ENCODE data around the gene MC1R.

Gene MC1R

GRCh38 chr16:89958068-89958467, 39.4 kb downstream of the MC1R start:
- H3K4me3 ChIP-seq (ENCODE audit: low read depth, low read length), result no peak overlapping the region
- TF ChIP-seq POLR2A (IDR thresholded peaks at IDR 0.05; ENCODE audit: extremely low read depth, insufficient read length) (peak; percentile 57), CTCF (IDR thresholded peaks at IDR 0.05; ENCODE audit: low read depth, low read length) (no peak), MYC (IDR thresholded peaks at IDR 0.05; ENCODE audit: low read depth, low read length) (peak; percentile 58), MAX (IDR thresholded peaks at IDR 0.05; ENCODE audit: low read depth, low read length) (peak; percentile 91)
- peak; percentile 80 for DNase-seq (ENCODE audit: low read depth)

- no peak for TF ChIP-seq MAX (IDR thresholded peaks at IDR 0.05; ENCODE audit: low read depth, low read length)
- H3K4me3 ChIP-seq (ENCODE audit: low read depth, low read length), result no peak overlapping the region
- no peak for DNase-seq (ENCODE audit: low read depth)
Measured at GRCh38 chr16:89958596-89958995, 39.9 kb downstream of the MC1R start.

- no peak overlapping the region for H3K4me3 ChIP-seq (ENCODE audit: low read depth, low read length)
- no peak for DNase-seq (ENCODE audit: low read depth)
- TF ChIP-seq MYC (IDR thresholded peaks at IDR 0.05; ENCODE audit: low read depth, low read length) (no peak), POLR2A (IDR thresholded peaks at IDR 0.05; ENCODE audit: extremely low read depth, insufficient read length) (no peak), CTCF (IDR thresholded peaks at IDR 0.05; ENCODE audit: low read depth, low read length) (no peak), MAX (IDR thresholded peaks at IDR 0.05; ENCODE audit: low read depth, low read length) (no peak)
Measured at GRCh38 chr16:89960966-89961365, 42.3 kb downstream of the MC1R start.

- TF ChIP-seq MAX (IDR thresholded peaks at IDR 0.05; ENCODE audit: low read depth, low read length) (no peak), POLR2A (IDR thresholded peaks at IDR 0.05; ENCODE audit: extremely low read depth, insufficient read length) (no peak), MYC (IDR thresholded peaks at IDR 0.05; ENCODE audit: low read depth, low read length) (no peak), CTCF (IDR thresholded peaks at IDR 0.05; ENCODE audit: low read depth, low read length) (no peak)
- H3K4me3 ChIP-seq (ENCODE audit: low read depth, low read length), result no peak overlapping the region
- DNase-seq (ENCODE audit: low read depth), result no peak
Measured at GRCh38 chr16:89961920-89962319, 43.3 kb downstream of the MC1R start.

- no peak overlapping the region for H3K4me3 ChIP-seq (ENCODE audit: low read depth, low read length)
- no peak for DNase-seq (ENCODE audit: low read depth)
- no peak for TF ChIP-seq CTCF (IDR thresholded peaks at IDR 0.05; ENCODE audit: low read depth, low read length)
- no peak for TF ChIP-seq MAX (IDR thresholded peaks at IDR 0.05; ENCODE audit: low read depth, low read length)
- no peak for TF ChIP-seq MYC (IDR thresholded peaks at IDR 0.05; ENCODE audit: low read depth, low read length)
- no peak for TF ChIP-seq POLR2A (IDR thresholded peaks at IDR 0.05; ENCODE audit: extremely low read depth, insufficient read length)
Measured at GRCh38 chr16:89962754-89963498, 44.3 kb downstream of the MC1R start.

GRCh38 chr16:89964201-89964600, 45.5 kb downstream of the MC1R start:
- no peak for TF ChIP-seq MYC (IDR thresholded peaks at IDR 0.05; ENCODE audit: low read depth, low read length)
- TF ChIP-seq POLR2A (IDR thresholded peaks at IDR 0.05; ENCODE audit: extremely low read depth, insufficient read length), result no peak
- no peak for TF ChIP-seq MAX (IDR thresholded peaks at IDR 0.05; ENCODE audit: low read depth, low read length)
- TF ChIP-seq CTCF (IDR thresholded peaks at IDR 0.05; ENCODE audit: low read depth, low read length), result no peak
- DNase-seq (ENCODE audit: low read depth), result no peak
- no peak overlapping the region for H3K4me3 ChIP-seq (ENCODE audit: low read depth, low read length)
